HepG2 (cell line): Measurements from ENCODE around the gene CDK5R1. TPM values are rescaled to one million over a fixed set of nuclear protein-coding genes. Genes with fewer than 3 reads are reported as not detected.

ENCODE experiments used
- ARID5B ChIP-seq: IDR thresholded peaks from 2 replicates; pipeline ENCODE4 v1.4.0; 2020; ENCODE audit warnings: mild to moderate bottlenecking, missing genetic modification reagents
- CCAR2 ChIP-seq: fragments of 200-400 bp; formaldehyde crosslinking; optimal IDR thresholded peaks from 2 replicates; pipeline ENCODE3; 2018; ENCODE audit warnings: low read depth, mild to moderate bottlenecking, low read length, moderate library complexity
- ETV5 ChIP-seq: IDR thresholded peaks from 2 replicates; pipeline ENCODE4 v1.6.1; 2018; ENCODE audit warnings: missing biosample characterization, missing genetic modification reagents, inconsistent platforms, borderline replicate concordance
- FOXP1 ChIP-seq, 2 experiments: fragments of 450-650 bp in 1 of 2; IDR thresholded peaks; 2 replicates each; pipeline ENCODE4 v1.6.1; 2017 to 2018; ENCODE audit warnings: antibody characterized with exemption in 1 of 2
- MTA1 ChIP-seq: sonication (generic); formaldehyde crosslinking; IDR thresholded peaks from 2 replicates; pipeline ENCODE4 v1.4.0; 2020; ENCODE audit warnings: missing genetic modification reagents, mild to moderate bottlenecking, borderline replicate concordance
- MTERF4 ChIP-seq: sonication (generic); formaldehyde crosslinking; IDR thresholded peaks from 2 replicates; pipeline ENCODE4 v1.8.0; 2023; ENCODE audit warnings: mild to moderate bottlenecking, missing genetic modification reagents
- NFIC ChIP-seq: IDR thresholded peaks from 2 replicates; pipeline ENCODE4 v1.6.1; 2012; ENCODE audit warnings: mild to moderate bottlenecking, low read length, inconsistent platforms
- NFKBIZ ChIP-seq: IDR thresholded peaks from 2 replicates; pipeline ENCODE4 v1.6.1; 2018; ENCODE audit warnings: missing genetic modification reagents, missing compliant biosample characterization
- NR2F1 ChIP-seq, 2 experiments: fragments of 450-650 bp in 1 of 2; formaldehyde crosslinking in 1 of 2; IDR thresholded peaks; 2 replicates each; pipeline versions ENCODE4 v1.5.0 to v1.6.1; 2016 to 2020; ENCODE audit warnings: mild to moderate bottlenecking in 1 of 2, missing compliant biosample characterization in 1 of 2, missing genetic modification reagents in 1 of 2, moderate library complexity in 1 of 2
- PHF8 ChIP-seq: sonication (generic); formaldehyde crosslinking; IDR thresholded peaks from 2 replicates; pipeline ENCODE4 v1.5.0; 2020; ENCODE audit warnings: missing genetic modification reagents
- PITX1 ChIP-seq: sonication (generic); formaldehyde crosslinking; IDR thresholded peaks from 2 replicates; pipeline ENCODE4 v1.5.1; 2020; ENCODE audit warnings: mild to moderate bottlenecking, missing genetic modification reagents
- SIX4 ChIP-seq: sonication (generic); formaldehyde crosslinking; IDR thresholded peaks from 2 replicates; pipeline ENCODE4 v1.4.0; 2020; ENCODE audit warnings: missing genetic modification reagents
- SNRNP70 ChIP-seq: fragments of 200-400 bp; formaldehyde crosslinking; IDR thresholded peaks from 2 replicates; pipeline ENCODE4 v1.6.1; 2017; ENCODE audit warnings: mild to moderate bottlenecking, low read depth, low read length, moderate library complexity
- SP2 ChIP-seq: sonication (generic); formaldehyde crosslinking; IDR thresholded peaks from 2 replicates; pipeline ENCODE4 v1.5.1; 2020; ENCODE audit warnings: mild to moderate bottlenecking, missing genetic modification reagents
- TFAP4 ChIP-seq: sonication (generic); IDR thresholded peaks from 2 replicates; pipeline ENCODE4 v1.6.1; 2016; ENCODE audit warnings: low read depth, borderline replicate concordance
- TIGD3 ChIP-seq: sonication (generic); formaldehyde crosslinking; IDR thresholded peaks from 2 replicates; pipeline ENCODE4 v1.5.1; 2020; ENCODE audit warnings: mild to moderate bottlenecking, missing genetic modification reagents, borderline replicate concordance
- ZBTB20 ChIP-seq: sonication (generic); formaldehyde crosslinking; IDR thresholded peaks from 2 replicates; pipeline ENCODE4 v1.8.1; 2023; ENCODE audit warnings: missing genetic modification reagents, low read depth, mild to moderate bottlenecking, borderline replicate concordance
- ZFP62 ChIP-seq: sonication (generic); formaldehyde crosslinking; IDR thresholded peaks from 2 replicates; pipeline ENCODE4 v1.4.0; 2020; ENCODE audit warnings: missing genetic modification reagents
- ZNF256 ChIP-seq: sonication (generic); formaldehyde crosslinking; conservative IDR thresholded peaks from 2 replicates; pipeline ENCODE4 v1.4.0; 2020; ENCODE audit warnings: missing genetic modification reagents
- ZNF503 ChIP-seq: sonication (generic); formaldehyde crosslinking; IDR thresholded peaks from 2 replicates; pipeline ENCODE4 v1.4.0; 2020; ENCODE audit warnings: missing genetic modification reagents
- ZNF557 ChIP-seq: sonication (generic); formaldehyde crosslinking; IDR thresholded peaks from 2 replicates; pipeline ENCODE4 v1.4.0; 2020; ENCODE audit warnings: missing genetic modification reagents
- polyA plus RNA-seq, 8 experiments: library from polyadenylated mRNA; depleted of rRNA in 3 of 8; stranded (reverse) in 7 of 8; unstranded in 1 of 8; fragments of >200 nt; fragmentation: Illumina TruSeq in 4 of 8; extraction: Trizol in 4 of 8; gene quantifications; 2 replicates each; pipeline versions ENCODE4 v1.2.1 to v1.2.3, GENCODE V29; 2011 to 2016; ENCODE audit warnings: low read depth in 4 of 8, missing spikeins in 1 of 8, mixed read lengths in 1 of 8; ENCODE audit not compliant: insufficient read depth in 1 of 8
- total RNA-seq, 5 experiments: library from RNA; depleted of rRNA; stranded (reverse); fragments of >200 nt; fragmentation: Illumina TruSeq; extraction: Trizol; gene quantifications; 2 replicates each; pipeline ENCODE4 v1.2.3, GENCODE V29; 2016; ENCODE audit warnings: low read depth in 1 of 5

Gene CDK5R1
- total and polyA plus RNA-seq, 2 of the 13 experiments (the other 11 are each of a cell fraction or from before 2014, with no cell fraction given): 1.1 to 3.9 TPM

GRCh38 chr17:32486111-32486700 is 587 bp upstream of the CDK5R1 start (continued):
- TF ChIP-seq TFAP4 (no peak), ARID5B (no peak), ZNF557 (no peak), ZFP62 (no peak), NFIC (no peak), SP2 (CRISPR knock-in tag) (0 out of 2 replicates have a peak, but pooled peaks have one; percentile 28), ETV5 (CRISPR knock-in tag) (0 out of 2 replicates have a peak, but pooled peaks have one; percentile 15), NFKBIZ (CRISPR knock-in tag) (no peak), ZNF503 (CRISPR knock-in tag) (no peak; the same call in 1 of the 2 replicates), CCAR2 (no peak), PITX1 (no peak), SNRNP70 (no peak), FOXP1 (IDR thresholded peaks at IDR 0.05) (no peak), FOXP1 (CRISPR knock-in tag; IDR thresholded peaks at IDR 0.05) (no peak), ZNF256 (CRISPR knock-in tag) (no peak), TIGD3 (no peak), MTA1 (no peak), NR2F1 (CRISPR knock-in tag; IDR thresholded peaks at IDR 0.05) (no peak), PHF8 (CRISPR knock-in tag) (no peak), ZBTB20 (no peak), MTERF4 (CRISPR knock-in tag) (0 out of 2 replicates have a peak, but pooled peaks have one; percentile 27), SIX4 (no peak)
